Measurements from ENCODE around the gene KRT4.
"Not testable (repeated sequence)": the region's sequence is repeated elsewhere in the genome, so short reads cannot be mapped to it uniquely, and the experiment has no call there.

The KRT4 gene

DNA sequence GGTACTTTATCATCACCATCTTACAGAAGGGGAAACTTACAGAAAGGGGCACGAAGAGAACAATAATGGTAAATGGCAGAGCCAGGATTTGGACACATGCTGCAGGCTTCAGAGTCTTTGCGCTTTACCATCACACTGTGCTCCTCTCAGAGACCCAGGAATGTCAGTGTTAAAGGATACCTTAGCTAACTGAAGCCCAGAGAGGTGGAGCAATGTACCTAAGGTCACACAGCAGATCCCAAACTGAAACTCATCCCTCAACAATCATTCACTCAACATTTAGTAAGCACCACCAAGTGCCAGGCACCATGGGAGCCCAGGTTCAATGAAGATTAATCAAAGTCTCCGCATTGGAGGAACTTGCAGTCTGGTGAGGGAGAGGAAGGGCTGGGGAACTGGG lies 42.9 kb upstream of the KRT4 start:
- H3K4me3 Mint-ChIP-seq = no peak overlapping the region
- H3K36me3 Mint-ChIP-seq (ENCODE audit: low read depth) = no peaks in the 10 kb centered on the region
- no peaks in the 10 kb centered on the region for H3K9me3 Mint-ChIP-seq
- no peaks in the 10 kb centered on the region for H3K4me1 Mint-ChIP-seq
- TF ChIP-seq, protein P1, sequence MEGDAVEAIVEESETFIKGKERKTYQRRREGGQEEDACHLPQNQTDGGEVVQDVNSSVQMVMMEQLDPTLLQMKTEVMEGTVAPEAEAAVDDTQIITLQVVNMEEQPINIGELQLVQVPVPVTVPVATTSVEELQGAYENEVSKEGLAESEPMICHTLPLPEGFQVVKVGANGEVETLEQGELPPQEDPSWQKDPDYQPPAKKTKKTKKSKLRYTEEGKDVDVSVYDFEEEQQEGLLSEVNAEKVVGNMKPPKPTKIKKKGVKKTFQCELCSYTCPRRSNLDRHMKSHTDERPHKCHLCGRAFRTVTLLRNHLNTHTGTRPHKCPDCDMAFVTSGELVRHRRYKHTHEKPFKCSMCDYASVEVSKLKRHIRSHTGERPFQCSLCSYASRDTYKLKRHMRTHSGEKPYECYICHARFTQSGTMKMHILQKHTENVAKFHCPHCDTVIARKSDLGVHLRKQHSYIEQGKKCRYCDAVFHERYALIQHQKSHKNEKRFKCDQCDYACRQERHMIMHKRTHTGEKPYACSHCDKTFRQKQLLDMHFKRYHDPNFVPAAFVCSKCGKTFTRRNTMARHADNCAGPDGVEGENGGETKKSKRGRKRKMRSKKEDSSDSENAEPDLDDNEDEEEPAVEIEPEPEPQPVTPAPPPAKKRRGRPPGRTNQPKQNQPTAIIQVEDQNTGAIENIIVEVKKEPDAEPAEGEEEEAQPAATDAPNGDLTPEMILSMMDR (IDR thresholded peaks at IDR 0.05; ENCODE audit: unreplicated experiment in 3 of 3) = no peak
- H3K27me3 Mint-ChIP-seq (ENCODE audit: low read depth) = peaks cover 42% of the 10 kb centered on the region
- no peak overlapping the region for H3K27ac Mint-ChIP-seq

DNA sequence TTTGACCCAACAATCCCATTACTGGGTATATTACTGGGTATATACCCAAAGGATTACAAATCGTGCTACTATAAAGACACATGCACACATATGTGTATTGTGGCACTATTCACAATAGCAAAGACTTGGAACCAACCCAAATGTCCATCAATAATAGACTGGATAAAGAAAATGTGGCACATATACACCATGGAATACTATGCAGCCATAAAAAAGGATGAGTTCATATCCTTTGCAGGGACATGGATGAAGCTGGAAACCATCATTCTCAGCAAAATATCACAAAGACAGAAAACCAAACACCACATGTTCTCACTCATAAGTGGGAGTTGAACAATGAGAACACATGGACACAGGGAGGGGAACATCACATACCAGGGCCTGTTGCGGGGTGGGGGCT lies 42.2 kb upstream of the KRT4 start:
- H3K27ac Mint-ChIP-seq = not testable (repeated sequence)

DNA sequence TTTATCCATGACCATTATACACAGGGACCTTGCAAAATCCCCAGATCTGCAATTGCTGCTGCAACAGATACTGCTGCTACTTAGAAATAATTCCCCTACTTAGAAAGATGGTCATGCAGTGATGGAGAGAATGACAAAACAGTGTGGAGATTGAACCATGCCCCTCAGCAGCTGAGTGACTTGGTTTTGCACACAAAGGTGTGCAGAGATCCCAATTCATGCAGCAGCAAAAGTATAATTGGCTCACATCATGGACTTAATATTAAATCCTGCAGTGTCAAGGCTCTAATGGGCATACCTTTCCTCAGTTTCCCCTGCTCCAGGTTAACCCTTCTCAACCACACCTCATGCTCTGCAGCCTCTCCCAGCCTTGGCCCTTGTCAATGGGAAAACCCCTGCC lies 37.9 kb upstream of the KRT4 start:
- H3K27me3 Mint-ChIP-seq (ENCODE audit: low read depth) = peaks cover 55% of the 10 kb centered on the region
- H3K9me3 Mint-ChIP-seq = no peaks in the 10 kb centered on the region
- no peaks in the 10 kb centered on the region for H3K36me3 Mint-ChIP-seq (ENCODE audit: low read depth)
- TF ChIP-seq, protein P1 (IDR thresholded peaks at IDR 0.05; ENCODE audit: unreplicated experiment in 3 of 3) = no peak
- no peak overlapping the region for H3K4me3 Mint-ChIP-seq
- H3K4me1 Mint-ChIP-seq = no peaks in the 10 kb centered on the region
- H3K27ac Mint-ChIP-seq = no peak overlapping the region

More for the DNA sequence above, 42.2 kb upstream of the KRT4 start:
- peaks cover 45% of the 10 kb centered on the region for H3K27me3 Mint-ChIP-seq (ENCODE audit: low read depth)
- not testable (repeated sequence) for H3K4me3 Mint-ChIP-seq; H3K9me3 Mint-ChIP-seq; H3K4me1 Mint-ChIP-seq; H3K36me3 Mint-ChIP-seq (ENCODE audit: low read depth)

DNA sequence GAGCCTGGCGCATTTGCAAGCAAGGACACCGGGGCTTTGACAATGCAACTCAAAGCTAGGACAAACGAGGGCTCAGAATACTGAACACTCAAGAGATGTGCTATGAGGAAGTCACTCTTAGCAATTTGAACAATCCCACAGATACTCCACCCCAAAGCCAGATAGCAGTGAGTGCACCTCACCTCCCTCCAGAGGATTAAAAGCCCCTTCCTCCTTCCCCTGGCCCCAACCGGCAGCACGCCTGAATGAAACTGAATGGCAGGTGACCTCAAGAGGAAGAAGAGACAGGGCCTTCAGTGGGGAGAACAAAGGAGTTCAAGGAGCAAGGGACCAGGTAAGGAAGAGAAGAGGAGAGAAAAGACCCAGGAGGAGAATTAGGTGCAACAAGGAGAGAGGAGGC lies 36.8 kb upstream of the KRT4 start:
- Mint-ChIP-seq H3K36me3 (ENCODE audit: low read depth) (no peaks in the 10 kb centered on the region), H3K4me3 (no peak overlapping the region), H3K27me3 (ENCODE audit: low read depth) (peaks cover 59% of the 10 kb centered on the region)

DNA sequence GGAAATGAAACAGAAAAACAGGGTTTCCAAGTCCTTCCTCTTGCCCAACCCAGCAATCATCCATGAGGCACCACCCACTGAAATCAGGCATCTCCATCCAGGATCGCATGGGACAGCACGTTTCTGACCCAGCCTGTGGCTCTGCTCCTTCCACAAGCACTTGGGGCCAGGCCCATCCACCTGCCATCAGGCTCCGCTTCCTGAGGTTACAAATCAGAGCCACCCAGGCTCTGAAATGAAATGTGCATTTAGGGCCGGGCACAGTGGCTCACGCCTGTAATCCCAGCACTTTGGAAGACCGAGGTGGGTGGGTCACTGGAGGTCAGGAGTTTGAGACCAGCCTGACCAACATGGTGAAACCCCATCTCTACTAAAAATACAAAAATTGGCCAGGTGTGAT lies 35.6 kb upstream of the KRT4 start:
- Mint-ChIP-seq H3K9me3 (no peaks in the 10 kb centered on the region), H3K27me3 (ENCODE audit: low read depth) (peaks cover 48% of the 10 kb centered on the region), H3K36me3 (ENCODE audit: low read depth) (no peaks in the 10 kb centered on the region), H3K4me3 (no peak overlapping the region), H3K4me1 (no peaks in the 10 kb centered on the region), H3K27ac (no peak overlapping the region)
- TF ChIP-seq, protein P1 (IDR thresholded peaks at IDR 0.05; ENCODE audit: unreplicated experiment in 3 of 3) = no peak

More for the DNA sequence above, 36.8 kb upstream of the KRT4 start:
- no peaks in the 10 kb centered on the region for H3K4me1 Mint-ChIP-seq
- no peak overlapping the region for H3K27ac Mint-ChIP-seq
- no peaks in the 10 kb centered on the region for H3K9me3 Mint-ChIP-seq
- TF ChIP-seq, protein P1 (IDR thresholded peaks at IDR 0.05; ENCODE audit: unreplicated experiment in 3 of 3) = no peak

DNA sequence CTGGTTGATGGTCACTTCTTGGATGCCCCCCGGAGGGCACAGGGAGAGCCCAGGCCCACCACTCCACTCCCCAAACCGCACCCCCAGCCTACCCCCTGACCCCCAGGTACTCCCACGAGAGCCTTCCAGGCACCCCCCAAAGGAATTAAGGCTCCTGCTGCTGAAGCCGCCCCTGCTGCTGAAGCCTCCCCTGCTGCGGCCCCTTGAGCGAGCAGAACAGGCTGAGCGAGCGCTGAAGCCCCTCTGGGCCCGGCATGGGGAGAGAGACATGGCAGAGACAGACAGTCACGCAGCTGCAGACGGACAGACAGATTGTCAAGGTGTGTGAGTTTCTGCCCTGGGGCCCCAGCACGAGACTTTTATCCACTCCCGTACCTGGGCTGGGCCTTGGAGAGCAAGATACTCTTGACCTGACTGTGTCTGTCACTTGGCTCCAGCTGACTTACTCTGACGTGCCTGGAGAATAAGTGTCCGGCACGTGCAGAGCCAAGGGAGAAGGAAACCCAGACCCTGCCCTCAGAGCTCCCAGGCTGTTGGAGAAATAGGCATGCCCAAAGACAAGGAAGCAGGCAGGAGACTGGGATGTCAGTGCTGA lies 34.8 kb upstream of the KRT4 start, which contains the start of gene KRT78:
TSS of gene KRT78 (minus strand) at position 334 of the 595 bp plus-strand sequence. CDS start at position 270, 64 bp downstream.
- Mint-ChIP-seq H3K9me3 (no peaks in the 10 kb centered on the region), H3K4me3 (no peak within 1 kb of the TSS), H3K27me3 (ENCODE audit: low read depth) (peaks cover 42% of the 10 kb centered on the region), H3K27ac (no peak within 1 kb of the TSS), H3K36me3 (ENCODE audit: low read depth) (no peaks in the 10 kb centered on the region), H3K4me1 (no peaks in the 10 kb centered on the region)
- TF ChIP-seq, protein P1 (IDR thresholded peaks at IDR 0.05; ENCODE audit: unreplicated experiment in 3 of 3) = no peak
